ENCODE results near the gene ARHGEF16. TPM values are rescaled to one million over a fixed set of nuclear protein-coding genes. Genes with fewer than 3 reads are reported as not detected.

Gene ARHGEF16
- total RNA-seq, 1 experiment from 2014 or later: not detected

GRCh38 chr1:3474421-3474820 lies 20.0 kb downstream of the ARHGEF16 start:
- no peak for DNase-seq
- Histone ChIP-seq H3K36me3 (ENCODE audit: insufficient read depth, low read length) (no peaks in the 10 kb centered on the region), H4K20me1 (ENCODE audit: insufficient read depth, low read depth, low read length) (no peaks in the 10 kb centered on the region), H3K4me1 (ENCODE audit: low read length) (no peaks in the 10 kb centered on the region), H3K9me3 (ENCODE audit: low read length) (no peaks in the 10 kb centered on the region), H3K79me2 (ENCODE audit: low read length) (no peaks in the 10 kb centered on the region), H3K27ac (ENCODE audit: low read length) (no peak overlapping the region), H2AFZ (ENCODE audit: low read length) (no peak overlapping the region), H3K9ac (ENCODE audit: low read length) (no peak overlapping the region), H3K9me2 (replicated peaks; ENCODE audit: insufficient read depth, low read length) (no peaks in the 10 kb centered on the region), H3K4me2 (ENCODE audit: low read depth, low read length, poor library complexity, severe bottlenecking) (no peak overlapping the region), H3K27me3 (ENCODE audit: low read length) (no peaks in the 10 kb centered on the region), H3K4me3 (ENCODE audit: low read length) (no peak overlapping the region)

GRCh38 chr1:3475839-3476573 lies 21.5 kb downstream of the ARHGEF16 start:
- DNase-seq: no peak
- Histone ChIP-seq H3K9ac (ENCODE audit: low read length) (no peak overlapping the region), H3K27me3 (ENCODE audit: low read length) (no peaks in the 10 kb centered on the region), H3K36me3 (ENCODE audit: insufficient read depth, low read length) (no peaks in the 10 kb centered on the region), H3K4me1 (ENCODE audit: low read length) (no peaks in the 10 kb centered on the region), H4K20me1 (ENCODE audit: insufficient read depth, low read depth, low read length) (no peaks in the 10 kb centered on the region; the same call in 1 of the 2 replicates), H3K9me2 (replicated peaks; ENCODE audit: insufficient read depth, low read length) (no peaks in the 10 kb centered on the region), H3K27ac (ENCODE audit: low read length) (no peak overlapping the region), H3K4me3 (ENCODE audit: low read length) (no peak overlapping the region), H3K4me2 (ENCODE audit: low read depth, low read length, poor library complexity, severe bottlenecking) (no peak overlapping the region), H3K79me2 (ENCODE audit: low read length) (no peaks in the 10 kb centered on the region), H2AFZ (ENCODE audit: low read length) (no peak overlapping the region), H3K9me3 (ENCODE audit: low read length) (no peaks in the 10 kb centered on the region)

GRCh38 chr1:3476666-3477065 lies 22.2 kb downstream of the ARHGEF16 start:
- Histone ChIP-seq H3K4me3 (ENCODE audit: low read length) (no peak overlapping the region), H4K20me1 (ENCODE audit: insufficient read depth, low read depth, low read length) (no peaks in the 10 kb centered on the region; the same call in 1 of the 2 replicates), H3K36me3 (ENCODE audit: insufficient read depth, low read length) (no peaks in the 10 kb centered on the region), H3K9me3 (ENCODE audit: low read length) (no peaks in the 10 kb centered on the region), H3K79me2 (ENCODE audit: low read length) (no peaks in the 10 kb centered on the region), H3K9me2 (replicated peaks; ENCODE audit: insufficient read depth, low read length) (no peaks in the 10 kb centered on the region), H3K9ac (ENCODE audit: low read length) (no peak overlapping the region), H3K27ac (ENCODE audit: low read length) (no peak overlapping the region), H2AFZ (ENCODE audit: low read length) (no peak overlapping the region), H3K27me3 (ENCODE audit: low read length) (no peaks in the 10 kb centered on the region), H3K4me1 (ENCODE audit: low read length) (no peaks in the 10 kb centered on the region), H3K4me2 (ENCODE audit: low read depth, low read length, poor library complexity, severe bottlenecking) (no peak overlapping the region)
- no peak for DNase-seq

- H3K79me2 ChIP-seq (ENCODE audit: low read length): no peaks in the 10 kb centered on the region
- H3K9me2 ChIP-seq (replicated peaks; ENCODE audit: insufficient read depth, low read length): no peaks in the 10 kb centered on the region
- no peak overlapping the region for H3K4me2 ChIP-seq (ENCODE audit: low read depth, low read length, poor library complexity, severe bottlenecking)
- no peaks in the 10 kb centered on the region for H3K4me1 ChIP-seq (ENCODE audit: low read length)
- H3K9ac ChIP-seq (ENCODE audit: low read length): no peak overlapping the region
- no peaks in the 10 kb centered on the region for H3K27me3 ChIP-seq (ENCODE audit: low read length)
- H3K4me3 ChIP-seq (ENCODE audit: low read length): no peak overlapping the region
- H2AFZ ChIP-seq (ENCODE audit: low read length): no peak overlapping the region
- no peak overlapping the region for H3K27ac ChIP-seq (ENCODE audit: low read length)
- DNase-seq: no peak
- H4K20me1 ChIP-seq (ENCODE audit: insufficient read depth, low read depth, low read length): no peaks in the 10 kb centered on the region; the same call in 1 of the 2 replicates
- no peaks in the 10 kb centered on the region for H3K9me3 ChIP-seq (ENCODE audit: low read length)
- H3K36me3 ChIP-seq (ENCODE audit: insufficient read depth, low read length): no peaks in the 10 kb centered on the region
These were observed 23.0 kb downstream of the ARHGEF16 start for GRCh38 chr1:3477241-3477995.

- no peaks in the 10 kb centered on the region for H3K9me3 ChIP-seq (ENCODE audit: low read length)
- no peak overlapping the region for H3K27ac ChIP-seq (ENCODE audit: low read length)
These were observed 23.7 kb downstream of the ARHGEF16 start for GRCh38 chr1:3478187-3478586.

GRCh38 chr1:3479511-3480368 lies 25.3 kb downstream of the ARHGEF16 start:
- H3K9ac ChIP-seq (ENCODE audit: low read length): no peak overlapping the region
- H3K79me2 ChIP-seq (ENCODE audit: low read length): no peaks in the 10 kb centered on the region
- DNase-seq: no peak
- no peak overlapping the region for H3K27ac ChIP-seq (ENCODE audit: low read length)
- no peaks in the 10 kb centered on the region for H3K36me3 ChIP-seq (ENCODE audit: insufficient read depth, low read length)
- no peaks in the 10 kb centered on the region for H3K9me2 ChIP-seq (replicated peaks; ENCODE audit: insufficient read depth, low read length)
- H3K9me3 ChIP-seq (ENCODE audit: low read length): no peaks in the 10 kb centered on the region
- H3K27me3 ChIP-seq (ENCODE audit: low read length): no peaks in the 10 kb centered on the region
- H3K4me1 ChIP-seq (ENCODE audit: low read length): no peaks in the 10 kb centered on the region
- no peak overlapping the region for H3K4me2 ChIP-seq (ENCODE audit: low read depth, low read length, poor library complexity, severe bottlenecking)
- H4K20me1 ChIP-seq (ENCODE audit: insufficient read depth, low read depth, low read length): no peaks in the 10 kb centered on the region; the same call in 1 of the 2 replicates
- H3K4me3 ChIP-seq (ENCODE audit: low read length): no peak overlapping the region
- no peak overlapping the region for H2AFZ ChIP-seq (ENCODE audit: low read length)

More at GRCh38 chr1:3478187-3478586, 23.7 kb downstream of the ARHGEF16 start:
- no peak overlapping the region for H3K4me3 ChIP-seq (ENCODE audit: low read length)
- H3K27me3 ChIP-seq (ENCODE audit: low read length): no peaks in the 10 kb centered on the region
- H4K20me1 ChIP-seq (ENCODE audit: insufficient read depth, low read depth, low read length): no peaks in the 10 kb centered on the region; the same call in 1 of the 2 replicates
- H3K4me2 ChIP-seq (ENCODE audit: low read depth, low read length, poor library complexity, severe bottlenecking): no peak overlapping the region
- no peaks in the 10 kb centered on the region for H3K4me1 ChIP-seq (ENCODE audit: low read length)
- no peaks in the 10 kb centered on the region for H3K9me2 ChIP-seq (replicated peaks; ENCODE audit: insufficient read depth, low read length)
- no peak overlapping the region for H3K9ac ChIP-seq (ENCODE audit: low read length)
- no peaks in the 10 kb centered on the region for H3K79me2 ChIP-seq (ENCODE audit: low read length)
- no peaks in the 10 kb centered on the region for H3K36me3 ChIP-seq (ENCODE audit: insufficient read depth, low read length)
- H2AFZ ChIP-seq (ENCODE audit: low read length): no peak overlapping the region
- DNase-seq: no peak

- Histone ChIP-seq H3K4me2 (ENCODE audit: low read depth, low read length, poor library complexity, severe bottlenecking) (no peak overlapping the region), H2AFZ (ENCODE audit: low read length) (no peak overlapping the region), H3K36me3 (ENCODE audit: insufficient read depth, low read length) (no peaks in the 10 kb centered on the region), H3K4me3 (ENCODE audit: low read length) (no peak overlapping the region), H3K9me2 (replicated peaks; ENCODE audit: insufficient read depth, low read length) (no peaks in the 10 kb centered on the region), H3K4me1 (ENCODE audit: low read length) (no peaks in the 10 kb centered on the region), H4K20me1 (ENCODE audit: insufficient read depth, low read depth, low read length) (no peaks in the 10 kb centered on the region; the same call in 1 of the 2 replicates), H3K9me3 (ENCODE audit: low read length) (no peaks in the 10 kb centered on the region), H3K27me3 (ENCODE audit: low read length) (no peaks in the 10 kb centered on the region), H3K9ac (ENCODE audit: low read length) (no peak overlapping the region), H3K79me2 (ENCODE audit: low read length) (no peaks in the 10 kb centered on the region), H3K27ac (ENCODE audit: low read length) (no peak overlapping the region)
- DNase-seq: no peak
These were observed 25.9 kb downstream of the ARHGEF16 start for GRCh38 chr1:3480369-3480719.

GRCh38 chr1:3481046-3481445 lies 26.6 kb downstream of the ARHGEF16 start:
- no peaks in the 10 kb centered on the region for H3K9me2 ChIP-seq (replicated peaks; ENCODE audit: insufficient read depth, low read length)
- no peaks in the 10 kb centered on the region for H3K36me3 ChIP-seq (ENCODE audit: insufficient read depth, low read length)
- no peak overlapping the region for H3K4me2 ChIP-seq (ENCODE audit: low read depth, low read length, poor library complexity, severe bottlenecking)
- no peak overlapping the region for H3K9ac ChIP-seq (ENCODE audit: low read length)
- no peaks in the 10 kb centered on the region for H3K27me3 ChIP-seq (ENCODE audit: low read length)
- no peaks in the 10 kb centered on the region; the same call in 1 of the 2 replicates for H4K20me1 ChIP-seq (ENCODE audit: insufficient read depth, low read depth, low read length)
- H3K79me2 ChIP-seq (ENCODE audit: low read length): no peaks in the 10 kb centered on the region
- no peaks in the 10 kb centered on the region for H3K9me3 ChIP-seq (ENCODE audit: low read length)
- no peak overlapping the region for H3K27ac ChIP-seq (ENCODE audit: low read length)
- H2AFZ ChIP-seq (ENCODE audit: low read length): no peak overlapping the region
- DNase-seq: no peak
- no peak overlapping the region for H3K4me3 ChIP-seq (ENCODE audit: low read length)
- H3K4me1 ChIP-seq (ENCODE audit: low read length): no peaks in the 10 kb centered on the region

All from Karpas-422 (cell line).